ENCODE measurements around the gene AFAP1. TPM values are rescaled to one million over a fixed set of nuclear protein-coding genes. Genes with fewer than 3 reads are reported as not detected.

The AFAP1 gene
- total and polyA plus RNA-seq, 2 of the 8 experiments (the other 6 are each of a cell fraction or from before 2014, with no cell fraction given), result 3.6 to 18.2 TPM

- Histone ChIP-seq H3K36me3 (ENCODE audit: control insufficient read depth in 2 of 4, insufficient read depth in 4 of 4, low read length in 3 of 4) (no peaks in the 10 kb centered on the region; a peak in 1 of 8 replicates), H3K4me2 (ENCODE audit: insufficient read depth in 1 of 2, low read depth in 2 of 2, low read length in 2 of 2) (no peak overlapping the region), H3K4ac (replicated peaks; ENCODE audit: insufficient read length, low read depth, low read length) (no peak overlapping the region), H3K27me3 (replicated peaks in 1 of 4; ENCODE audit: control insufficient read depth in 3 of 4, extremely low read depth in 1 of 4, insufficient read depth in 3 of 4, low read length in 3 of 4) (no peaks in the 10 kb centered on the region), H4K5ac (ENCODE audit: insufficient read length, low read depth, low read length) (no peak overlapping the region), H3K9me3 (ENCODE audit: insufficient read depth in 2 of 2, low read depth in 1 of 2, low read length in 1 of 2) (no peaks in the 10 kb centered on the region), H2AK5ac (ENCODE audit: low read depth, low read length) (no peak overlapping the region), H4K8ac (ENCODE audit: extremely low read depth, insufficient read depth, low read length) (no peak overlapping the region; the same call in 1 of the 2 replicates), H3K23ac (ENCODE audit: insufficient read length) (no peak overlapping the region), H3K27ac (ENCODE audit: low read depth, low read length) (no peak overlapping the region), H3K79me1 (ENCODE audit: low read depth, low read length) (no peaks in the 10 kb centered on the region; the same call in none of the 2 replicates), H3K4me3 (ENCODE audit: extremely low read depth in 1 of 4, insufficient read depth in 2 of 4, low read depth in 3 of 4, low read length in 4 of 4) (no peak overlapping the region), H3K18ac (ENCODE audit: extremely low read depth, low read length) (no peak overlapping the region), H3K14ac (ENCODE audit: insufficient read length) (no peak overlapping the region), H2BK12ac (ENCODE audit: low read depth, low read length) (no peak overlapping the region), H4K91ac (replicated peaks; ENCODE audit: insufficient read length, low read length) (no peak overlapping the region), H2BK5ac (ENCODE audit: low read depth, low read length) (no peak overlapping the region), H2BK15ac (ENCODE audit: low read length) (no peak overlapping the region), H3K4me1 (replicated peaks in 1 of 4; ENCODE audit: control insufficient read depth in 3 of 4, insufficient read depth in 4 of 4, low read length in 3 of 4) (peaks cover 0 to 2% (median 1%) of the 10 kb centered on the region in 4 experiments; a peak in 3 of 7 replicates), H3K23me2 (ENCODE audit: low read depth, low read length) (no peaks in the 10 kb centered on the region), H3K79me2 (ENCODE audit: control insufficient read depth in 1 of 2, insufficient read depth in 2 of 2, low read length in 2 of 2) (no peaks in the 10 kb centered on the region), H2BK20ac (ENCODE audit: low read length) (no peak overlapping the region), H2AFZ (ENCODE audit: low read length) (no peak overlapping the region), H2BK120ac (replicated peaks; ENCODE audit: low read depth, low read length) (no peak overlapping the region), H3K9ac (replicated peaks in 1 of 4; ENCODE audit: extremely low read depth in 1 of 4, low read depth in 3 of 4, low read length in 3 of 4) (no peak overlapping the region), H3K56ac (replicated peaks; ENCODE audit: insufficient read length, low read depth, low read length) (no peak overlapping the region), H4K20me1 (replicated peaks in 1 of 2; ENCODE audit: control insufficient read depth in 1 of 2, insufficient read depth in 2 of 2, low read length in 2 of 2) (peaks cover 0 to 2% of the 10 kb centered on the region in 2 experiments)
- FAIRE-seq, result no peak
- DNase-seq (ENCODE audit: low read depth in 1 of 2, low spot score in 2 of 2), result no peak
- ChIA-PET POLR2A (ENCODE audit: partially characterized antibody) (no interaction called here), CTCF (ENCODE audit: partially characterized antibody) (interaction anchor here (0.6 to 3.7 kb wide), 6 partner anchors 8 to 431 kb away, joined by 3 to 14 read pairs (median 3); no protein-coding TSS in a partner anchor)
- WGBS, 2 experiments (ENCODE audit: extremely low coverage in 1 of 2, insufficient coverage in 1 of 2, insufficient read length in 1 of 2, insufficient replicate concordance in 2 of 2, low coverage in 1 of 2, low lambda C conversion rate in 2 of 2, missing lambda C conversion rate in 1 of 2), result 92% methylated on average over 22 of the region's 23 CpGs; no CpG with 5 or more reads in 1 of the 2 experiments
- no peak for TF ChIP-seq ASH2L (IDR thresholded peaks at IDR 0.05; ENCODE audit: low read length)
- TF ChIP-seq HDAC6 (IDR thresholded peaks at IDR 0.05; ENCODE audit: low read depth, low read length), result no peak
- no peak for TF ChIP-seq SAP30 (IDR thresholded peaks at IDR 0.05; ENCODE audit: insufficient read depth, insufficient replicate concordance, low read length)
Observed at GRCh38 chr4:7766661-7767345, 172.9 kb downstream of the AFAP1 start.

All from H1 (cell line).